Suprapubic skin (tissue), 4 donors: ENCODE data around the gene KIRREL3.

ENCODE experiments used
- EP300 ChIP-seq: sonication (generic); formaldehyde crosslinking; IDR thresholded peaks from one replicate; pipeline ENCODE4 v1.6.1; 2017; ENCODE audit warnings: antibody characterized with exemption
- POLR2A ChIP-seq, 2 donors: fragments of 450-650 bp; IDR thresholded peaks; one replicate each; pipeline ENCODE4 v1.6.1; 2017; ENCODE audit warnings: antibody characterized with exemption in 2 of 2, mild to moderate bottlenecking in 2 of 2, moderate library complexity in 2 of 2
- POLR2AphosphoS5 ChIP-seq, 3 donors: sonication (generic); formaldehyde crosslinking; IDR thresholded peaks; one replicate each; pipeline ENCODE4 v1.6.1; 2017; ENCODE audit warnings: antibody characterized with exemption in 3 of 3
- TF ChIP-seq, protein P1 (sequence below), 2 donors: fragments of 200-600 bp in 1 of 2; fragments of 450-650 bp in 1 of 2; sonication (generic) in 1 of 2; IDR thresholded peaks; one replicate each; pipeline ENCODE4 v1.5.1; 2016 to 2019; ENCODE audit warnings: antibody characterized with exemption in 2 of 2, mild to moderate bottlenecking in 1 of 2, moderate library complexity in 1 of 2

DNA sequence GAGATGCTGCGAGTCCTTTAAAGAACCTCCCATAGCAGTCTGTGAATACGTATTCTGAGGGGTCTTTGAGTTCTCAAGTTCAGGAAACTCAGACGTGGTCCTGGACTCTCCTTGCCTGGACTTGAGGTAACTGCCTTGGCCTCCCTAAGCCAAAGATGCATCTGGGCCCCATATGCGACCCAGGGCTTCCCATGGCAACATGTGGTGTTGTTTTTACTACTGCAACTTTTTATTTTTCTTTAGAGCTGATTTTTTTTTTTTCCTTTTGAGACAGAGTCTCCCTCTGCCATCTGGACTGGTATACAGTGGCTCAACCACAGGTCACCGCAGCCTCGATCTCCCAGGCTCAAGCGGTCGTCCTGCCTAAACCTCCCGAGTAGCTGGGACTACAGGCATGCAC, 324.0 kb downstream of the KIRREL3 start:
- TF ChIP-seq EP300 (no peak), POLR2A (IDR thresholded peaks at IDR 0.05) (no peak), POLR2AphosphoS5 (IDR thresholded peaks at IDR 0.05) (no peak)
- TF ChIP-seq, protein P1, sequence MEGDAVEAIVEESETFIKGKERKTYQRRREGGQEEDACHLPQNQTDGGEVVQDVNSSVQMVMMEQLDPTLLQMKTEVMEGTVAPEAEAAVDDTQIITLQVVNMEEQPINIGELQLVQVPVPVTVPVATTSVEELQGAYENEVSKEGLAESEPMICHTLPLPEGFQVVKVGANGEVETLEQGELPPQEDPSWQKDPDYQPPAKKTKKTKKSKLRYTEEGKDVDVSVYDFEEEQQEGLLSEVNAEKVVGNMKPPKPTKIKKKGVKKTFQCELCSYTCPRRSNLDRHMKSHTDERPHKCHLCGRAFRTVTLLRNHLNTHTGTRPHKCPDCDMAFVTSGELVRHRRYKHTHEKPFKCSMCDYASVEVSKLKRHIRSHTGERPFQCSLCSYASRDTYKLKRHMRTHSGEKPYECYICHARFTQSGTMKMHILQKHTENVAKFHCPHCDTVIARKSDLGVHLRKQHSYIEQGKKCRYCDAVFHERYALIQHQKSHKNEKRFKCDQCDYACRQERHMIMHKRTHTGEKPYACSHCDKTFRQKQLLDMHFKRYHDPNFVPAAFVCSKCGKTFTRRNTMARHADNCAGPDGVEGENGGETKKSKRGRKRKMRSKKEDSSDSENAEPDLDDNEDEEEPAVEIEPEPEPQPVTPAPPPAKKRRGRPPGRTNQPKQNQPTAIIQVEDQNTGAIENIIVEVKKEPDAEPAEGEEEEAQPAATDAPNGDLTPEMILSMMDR (IDR thresholded peaks at IDR 0.05), result no peak
